Psoas muscle (tissue), 8 donors: Measurements from ENCODE around the gene XRN2. TPM values are rescaled to one million over a fixed set of nuclear protein-coding genes. Genes with fewer than 3 reads are reported as not detected.

Source experiments
- ATAC-seq, 4 donors: fragments of 200-7000 bp; cut with Tn5 transposase; one replicate each; pipeline ENCODE4 v1.9.1; 2020; ENCODE audit warnings: moderate library complexity in 3 of 4, mild to moderate bottlenecking in 2 of 4
- DNase-seq, 2 donors: peaks; one replicate each; pipeline ENCODE4 v3.0.0-alpha.2; 2020
- H3K27ac ChIP-seq: fragments of 200-600 bp; one replicate; pipeline ENCODE4 v1.8.0; 2022
- H3K27me3 ChIP-seq, 3 donors: fragments of 200-600 bp in 1 of 3; one replicate each; pipeline versions ENCODE4 v1.6.1 to v1.8.0; 2013 to 2022; ENCODE audit warnings: low read length in 2 of 3, mild to moderate bottlenecking in 2 of 3, moderate library complexity in 1 of 3; ENCODE audit not compliant: insufficient read depth in 3 of 3
- H3K36me3 ChIP-seq, 2 donors: fragments of 200-600 bp in 1 of 2; one replicate each; pipeline versions ENCODE4 v1.6.1 to v1.8.0; 2013 to 2022; ENCODE audit warnings: low read depth in 1 of 2, mild to moderate bottlenecking in 1 of 2, moderate library complexity in 1 of 2; ENCODE audit not compliant: insufficient read depth in 1 of 2
- H3K4me1 ChIP-seq: fragments of 200-600 bp; one replicate; pipeline ENCODE4 v1.8.0; 2022
- H3K4me3 ChIP-seq: fragments of 200-600 bp; one replicate; pipeline ENCODE4 v1.8.0; 2022; ENCODE audit warnings: mild to moderate bottlenecking
- H3K9me3 ChIP-seq: fragments of 200-600 bp; one replicate; pipeline ENCODE4 v1.8.0; 2022
- CTCF ChIP-seq: fragments of 200-600 bp; IDR thresholded peaks from one replicate; pipeline ENCODE4 v1.8.0; 2022; ENCODE audit warnings: antibody characterized with exemption
- WGBS, 3 donors: extraction: QIAGEN DNeasy Blood & Tissue Kit; methylation state at CpG; one replicate each; pipeline versions ENCODE4 v1.1.6 to v1.1.7; 2013; 5-methylcytosine and 5-hydroxymethylcytosine counted together
- intact Hi-C, 2 donors: fragments of 100-400 bp; cut with DNase I; formaldehyde crosslinking; loops; one replicate each; pipeline versions ENCODE4 v1.11.0 to v1.14.2; 2022
- polyA plus RNA-seq, 3 donors: library from polyadenylated mRNA; stranded (reverse); fragments of 200-250 nt; gene quantifications; one replicate each; pipeline ENCODE4 v1.2.3, GENCODE V29; 2013
- total RNA-seq, 4 donors: library from RNA; stranded (reverse); fragmentation: NEBNext Ultra II Directional in 2 of 4; extraction: Animal tissue kit (Norgen Biotek cat#: 25700) in 2 of 4; gene quantifications; one replicate each; pipeline versions ENCODE4 v1.2.1 to v1.2.4, GENCODE V29; 2021 to 2023
- donor health status: healthy with polysubstance abuse.
- donor health status: DM: no; HTN: no; CAD: no; lungs with moderate emphysema.
- donor health status: Bipolar disorder and iron deficiency.
- donor health status: healthy.
- donor health status: DM: yes; HTN: yes; CAD: no.
- donor health status: DM: no; HTN: no; CAD: no.
- donor health status: DM: no; HTN: no; CAD: no.
- donor health status: DM: yes; HTN: yes; CAD: no.

The XRN2 gene
- total and polyA plus RNA-seq, 7 donors = 25.1 to 48.3 (median 41.0) TPM

DNA sequence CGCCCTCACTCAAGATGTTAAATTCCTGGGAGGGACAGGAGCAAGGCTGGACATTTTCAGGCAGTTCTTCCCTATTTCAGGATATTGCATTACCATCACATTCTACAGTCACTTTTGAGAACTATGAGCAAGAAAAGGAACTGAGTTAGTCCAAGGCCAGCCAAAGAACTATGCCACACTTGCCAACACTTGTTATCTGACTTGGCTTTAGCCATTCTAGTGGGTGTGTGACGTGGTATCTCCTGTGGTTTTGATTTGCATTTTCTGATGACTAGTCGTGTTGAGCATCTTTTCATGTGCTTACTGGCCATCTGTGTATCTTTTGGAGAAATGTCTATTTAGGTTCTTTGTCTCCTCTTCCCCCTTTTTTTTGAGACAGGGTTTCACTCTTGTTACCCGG is 12.0 kb downstream of the XRN2 start:
- no peak overlapping the region for H3K4me3 ChIP-seq
- no peaks in the 10 kb centered on the region for H3K9me3 ChIP-seq
- TF ChIP-seq CTCF = no peak
- ATAC-seq = no peak
- WGBS, 3 donors = 83 to 90% (median 88%) methylated on average over 4 of the region's 4 CpGs
- DNase-seq = no peak
- intact Hi-C loops = no loop called here
- H3K4me1 ChIP-seq = peaks cover 37% of the 10 kb centered on the region
- H3K27ac ChIP-seq = no peak overlapping the region
- H3K27me3 ChIP-seq = no peaks in the 10 kb centered on the region
- no peaks in the 10 kb centered on the region for H3K36me3 ChIP-seq

DNA sequence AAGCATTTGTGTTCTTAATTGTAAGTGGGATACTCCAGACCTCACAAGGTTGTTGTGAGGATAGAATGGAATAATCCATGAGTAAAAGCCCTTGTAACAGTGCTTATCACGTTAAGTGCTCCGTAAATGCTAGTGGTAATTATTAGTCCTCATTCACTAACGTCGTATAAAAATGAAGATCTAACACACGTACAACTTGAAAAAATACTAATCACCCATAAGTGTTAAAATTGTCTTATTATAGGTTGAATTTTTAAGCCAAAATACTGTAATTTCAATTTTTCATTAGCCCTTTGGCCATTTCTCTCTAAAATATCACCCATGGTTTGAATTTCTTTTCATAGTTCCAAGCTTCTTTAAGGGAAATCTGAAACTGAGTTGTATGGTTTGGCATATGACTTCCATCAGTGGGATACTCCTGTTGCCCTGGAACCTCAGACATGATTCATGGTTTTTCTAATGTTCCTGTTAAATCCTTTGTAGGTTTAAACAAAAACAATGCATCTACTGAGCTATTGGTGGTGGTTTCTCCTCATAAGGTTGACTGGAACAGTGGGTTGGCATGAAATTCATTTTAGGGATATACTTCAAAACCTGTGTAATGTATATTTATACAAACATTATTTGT is 19.1 kb downstream of the XRN2 start:
- H3K9me3 ChIP-seq = peaks cover 8% of the 10 kb centered on the region
- H3K4me3 ChIP-seq = no peak overlapping the region
- no peaks in the 10 kb centered on the region for H3K36me3 ChIP-seq
- no peaks in the 10 kb centered on the region for H3K27me3 ChIP-seq
- WGBS, 3 donors = 77 to 98% (median 98%) methylated on average over 5 of the region's 5 CpGs
- intact Hi-C loops = loop anchor here in 1 of 2 donors (5.0 kb wide), 1 partner anchor 40 kb away; no protein-coding TSS in a partner anchor
- DNase-seq = no peak
- peaks cover 56% of the 10 kb centered on the region for H3K4me1 ChIP-seq
- H3K27ac ChIP-seq = no peak overlapping the region
- no peak for TF ChIP-seq CTCF
- ATAC-seq = no peak

GRCh38 chr20:21322921-21323331 is 19.8 kb downstream of the XRN2 start:
- intact Hi-C loops = loop anchor here in 1 of 2 donors (5.0 kb wide), 1 partner anchor 39 kb away; no protein-coding TSS in a partner anchor
- WGBS, 3 donors = 97% methylated on average over 3 of the region's 3 CpGs
- DNase-seq (no peak), ATAC-seq (peak; percentile 61 to 79 (median 70))
- H3K4me1 ChIP-seq = peaks cover 51% of the 10 kb centered on the region
- no peak for TF ChIP-seq CTCF
- no peaks in the 10 kb centered on the region for H3K27me3 ChIP-seq
- no peaks in the 10 kb centered on the region for H3K36me3 ChIP-seq
- H3K9me3 ChIP-seq = peaks cover 8% of the 10 kb centered on the region
- no peak overlapping the region for H3K27ac ChIP-seq
- H3K4me3 ChIP-seq = no peak overlapping the region

DNA sequence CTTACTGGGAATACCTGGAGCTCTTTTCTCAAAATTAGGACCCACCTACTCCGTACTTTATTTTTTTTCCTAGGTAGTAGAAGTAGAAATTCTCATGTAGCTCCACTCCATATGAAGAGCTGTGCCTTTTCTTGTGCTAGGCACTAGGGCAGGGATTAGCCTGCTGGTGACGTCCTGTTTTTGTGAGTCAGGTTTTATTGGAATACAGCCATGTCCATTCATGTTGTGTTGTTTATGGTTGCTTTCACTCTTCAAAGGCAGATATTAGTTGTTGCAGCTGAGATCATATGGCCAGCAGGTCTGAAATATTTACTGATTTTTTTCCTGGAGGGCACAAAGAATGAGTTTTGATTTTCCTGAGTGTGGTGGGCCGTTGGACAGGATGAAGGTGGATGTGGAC is 20.5 kb downstream of the XRN2 start:
- Histone ChIP-seq H3K9me3 (peaks cover 8% of the 10 kb centered on the region), H3K36me3 (peaks cover 3 to 4% of the 10 kb centered on the region in 2 donors), H3K4me1 (peaks cover 45% of the 10 kb centered on the region), H3K4me3 (no peak overlapping the region), H3K27me3 (no peaks in the 10 kb centered on the region), H3K27ac (no peak overlapping the region)
- peak; percentile 79 to 91 (median 86) for ATAC-seq
- WGBS, 3 donors = 62 to 63% (median 63%) methylated on average over 3 of the region's 3 CpGs
- TF ChIP-seq CTCF = no peak
- no peak for DNase-seq
- intact Hi-C loops = loop anchor here in 1 of 2 donors (5.0 kb wide), 1 partner anchor 39 kb away; no protein-coding TSS in a partner anchor
